ENCODE results near the gene CYP19A1. TPM values are rescaled to one million over a fixed set of nuclear protein-coding genes. Genes with fewer than 3 reads are reported as not detected.
A peak's percentile ranks its signal among the peaks of the same experiment; 100 is the strongest.

The CYP19A1 gene
- total RNA-seq, 1 experiment from 2014 or later: not detected

- Histone ChIP-seq H3K27me3 (ENCODE audit: control insufficient read depth, insufficient read depth, low read length) (no peaks in the 10 kb centered on the region), H3K9me3 (ENCODE audit: control insufficient read depth, insufficient read depth, low read depth, low read length) (no peaks in the 10 kb centered on the region), H3K4me3 (ENCODE audit: low read depth in 2 of 2, low read length in 2 of 2) (no peak overlapping the region), H3K36me3 (ENCODE audit: control insufficient read depth, insufficient read depth, low read length) (no peaks in the 10 kb centered on the region), H3K27ac (ENCODE audit: low read length) (no peak overlapping the region), H3K4me1 (ENCODE audit: control insufficient read depth, insufficient read depth, low read length) (no peaks in the 10 kb centered on the region)
- no peak for ATAC-seq
- ChIA-PET POLR2A (interaction anchor here (0.6 kb wide), 1 partner anchor 62 kb away, joined by 5 read pairs; no protein-coding TSS in a partner anchor), CTCF (no interaction called here)
- no TSS peak for BruUV-seq (replicated peaks)
- TF ChIP-seq POLR2AphosphoS5 (IDR thresholded peaks at IDR 0.05; ENCODE audit: low read depth, low read length): no peak
- no peak for TF ChIP-seq TCF7L2 (IDR thresholded peaks at IDR 0.05; ENCODE audit: low read depth, low read length)
- TF ChIP-seq REST (IDR thresholded peaks at IDR 0.05; ENCODE audit: insufficient read depth in 1 of 2, low read depth in 2 of 2, low read length in 1 of 2): no peak
- TF ChIP-seq SIN3A (IDR thresholded peaks at IDR 0.05; ENCODE audit: borderline replicate concordance, insufficient read depth, low read depth, low read length): no peak
- TF ChIP-seq CTCF (IDR thresholded peaks at IDR 0.05): no peak
- in situ Hi-C loops (cut with HindIII; ENCODE audit: low pct_unique_long_range_greater_than_20kb, low sequenced_read_pairs): no loop called here
- DNase-seq (ENCODE audit: low read depth, low spot score): no peak
- intact Hi-C loops (cut with micrococcal nuclease; ENCODE audit: unreplicated experiment): no loop called here
Observed at GRCh38 chr15:51224428-51224827, 114.0 kb downstream of the CYP19A1 start.

GRCh38 chr15:51223771-51224229, 114.6 kb downstream of the CYP19A1 start:
- ChIA-PET CTCF (no interaction called here), POLR2A (no interaction called here)
- ATAC-seq: 0 out of 2 replicates have a peak, but pooled peaks have one; percentile 45
- Histone ChIP-seq H3K4me1 (ENCODE audit: control insufficient read depth, insufficient read depth, low read length) (no peaks in the 10 kb centered on the region), H3K4me3 (ENCODE audit: low read depth in 2 of 2, low read length in 2 of 2) (no peak overlapping the region), H3K27me3 (ENCODE audit: control insufficient read depth, insufficient read depth, low read length) (no peaks in the 10 kb centered on the region), H3K36me3 (ENCODE audit: control insufficient read depth, insufficient read depth, low read length) (no peaks in the 10 kb centered on the region), H3K9me3 (ENCODE audit: control insufficient read depth, insufficient read depth, low read depth, low read length) (no peaks in the 10 kb centered on the region), H3K27ac (ENCODE audit: low read length) (no peak overlapping the region)
- in situ Hi-C loops (cut with HindIII; ENCODE audit: low pct_unique_long_range_greater_than_20kb, low sequenced_read_pairs): no loop called here
- BruUV-seq (replicated peaks): no TSS peak
- intact Hi-C loops (cut with micrococcal nuclease; ENCODE audit: unreplicated experiment): no loop called here
- no peak for TF ChIP-seq SIN3A (IDR thresholded peaks at IDR 0.05; ENCODE audit: borderline replicate concordance, insufficient read depth, low read depth, low read length)
- no peak for TF ChIP-seq CTCF (IDR thresholded peaks at IDR 0.05)
- no peak for TF ChIP-seq TCF7L2 (IDR thresholded peaks at IDR 0.05; ENCODE audit: low read depth, low read length)
- TF ChIP-seq REST (IDR thresholded peaks at IDR 0.05; ENCODE audit: insufficient read depth in 1 of 2, low read depth in 2 of 2, low read length in 1 of 2): no peak
- no peak for TF ChIP-seq POLR2AphosphoS5 (IDR thresholded peaks at IDR 0.05; ENCODE audit: low read depth, low read length)
- peak; percentile 25 for DNase-seq (ENCODE audit: low read depth, low spot score)
